ENCODE results near the gene LMNTD2. TPM values are rescaled to one million over a fixed set of nuclear protein-coding genes. Genes with fewer than 3 reads are reported as not detected.

LMNTD2 gene
- polyA plus RNA-seq, 2 of the 4 experiments (the other 2 are of a cell fraction): 2.2 to 3.5 TPM

GRCh38 chr11:587546-587945 is 27.0 kb upstream of the LMNTD2 start:
- Histone ChIP-seq H3K9me3 (no peaks in the 10 kb centered on the region), H3K27ac (peak overlapping the region; percentile 77 to 82; a peak in 5 of 6 replicates), H3K4me2 (peak overlapping the region; percentile 57), H3K4me3 (no peak overlapping the region), H3K4me1 (peaks cover 23% of the 10 kb centered on the region)
- TF ChIP-seq ELK1 (IDR thresholded peaks at IDR 0.05; ENCODE audit: low read depth, low read length) (no peak), TFCP2L1 (CRISPR knock-in tag; IDR thresholded peaks at IDR 0.05) (no peak)
- ATAC-seq (peak; percentile 44; a peak in 5 of 6 replicates), FAIRE-seq (no peak), DNase-seq (ENCODE audit: low read depth in 1 of 2, low spot score in 1 of 2) (no peak)
- POLR2A ChIA-PET: interaction anchor here (0.9 kb wide), 1 partner anchor 12 kb away, joined by 5 read pairs; the partner anchor contains the start of gene PHRF1
- CTCF ChIA-PET: interaction anchor here (1.2 to 1.7 kb wide), 3 partner anchors 14 to 33 kb away, joined by 4 to 6 read pairs (median 6); no protein-coding TSS in a partner anchor
- 69% methylated on average over 8 of the region's 8 CpGs for WGBS (ENCODE audit: missing lambda C conversion rate)

- peak overlapping the region; percentile 77 to 82; a peak in 3 of 6 replicates for H3K27ac ChIP-seq
- FAIRE-seq (no peak), ATAC-seq (peak; percentile 24 to 26; a peak in 3 of 6 replicates), DNase-seq (ENCODE audit: low read depth in 1 of 2, low spot score in 1 of 2) (no peak)
- POLR2A ChIA-PET: no interaction called here
- CTCF ChIA-PET: interaction anchor here (1.7 kb wide), 1 partner anchor 19 kb away, joined by 4 read pairs; no protein-coding TSS in a partner anchor
- H3K9me3 ChIP-seq: no peaks in the 10 kb centered on the region
- no peak for TF ChIP-seq CHD4 (IDR thresholded peaks at IDR 0.05; ENCODE audit: borderline replicate concordance)
- TF ChIP-seq E2F6 (IDR thresholded peaks at IDR 0.05; ENCODE audit: borderline replicate concordance, low read depth): no peak
- TF ChIP-seq RFX5 (IDR thresholded peaks at IDR 0.05): no peak
- TF ChIP-seq ELK1 (IDR thresholded peaks at IDR 0.05; ENCODE audit: low read depth, low read length): no peak
- no peak for TF ChIP-seq JUNB (IDR thresholded peaks at IDR 0.05)
- TF ChIP-seq ZNF302 (CRISPR knock-in tag; IDR thresholded peaks at IDR 0.05): no peak
- TF ChIP-seq POLR2AphosphoS2 (conservative IDR thresholded peaks at IDR 0.05; ENCODE audit: low read length): no peak
- no peak for TF ChIP-seq HOXB13 (CRISPR knock-in tag; IDR thresholded peaks at IDR 0.05; ENCODE audit: low read depth)
- TF ChIP-seq HDAC2 (IDR thresholded peaks at IDR 0.05): no peak
- no peak for TF ChIP-seq TFCP2L1 (CRISPR knock-in tag; IDR thresholded peaks at IDR 0.05)
- TF ChIP-seq CBX2 (IDR thresholded peaks at IDR 0.05; ENCODE audit: borderline replicate concordance, low read depth): no peak
- no peak for TF ChIP-seq BHLHE40 (IDR thresholded peaks at IDR 0.05; ENCODE audit: low read depth, low read length)
- TF ChIP-seq JUN (IDR thresholded peaks at IDR 0.05): no peak
- no peak for TF ChIP-seq RAD21 (conservative IDR thresholded peaks at IDR 0.05 in 1 of 2, IDR thresholded peaks at IDR 0.05 in 1 of 2)
- no peak for TF ChIP-seq TP53 (CRISPR knock-in tag; IDR thresholded peaks at IDR 0.05)
- no peak for TF ChIP-seq KDM5A (IDR thresholded peaks at IDR 0.05)
- TF ChIP-seq GATA3 (IDR thresholded peaks at IDR 0.05; ENCODE audit: borderline replicate concordance): no peak
- TF ChIP-seq NFE2L2 (conservative IDR thresholded peaks at IDR 0.05; ENCODE audit: low read length): no peak
- TF ChIP-seq HEYL (CRISPR knock-in tag; IDR thresholded peaks at IDR 0.05): no peak
- TF ChIP-seq BCL3 (IDR thresholded peaks at IDR 0.05): no peak
- H3K4me2 ChIP-seq: no peak overlapping the region
- H3K4me3 ChIP-seq: no peak overlapping the region
- peaks cover 23% of the 10 kb centered on the region for H3K4me1 ChIP-seq
- WGBS (ENCODE audit: missing lambda C conversion rate): 90% methylated on average over 32 of the region's 32 CpGs
Observed at GRCh38 chr11:586376-587316, 26.1 kb upstream of the LMNTD2 start.
